Germinal center (tissue), 1 donor: ENCODE results near the gene CYS1.
"Not testable (repeated sequence)": the region's sequence is repeated elsewhere in the genome, so short reads cannot be mapped to it uniquely, and the experiment has no call there.

Experiments used
- DNase-seq: peaks from one replicate; pipeline ENCODE4 v3.0.0; 2012; ENCODE audit warnings: mixed read lengths, low spot score

Gene CYS1

GRCh38 chr2:10091889-10092244 is 11.7 kb upstream of the CYS1 start:
- not testable (repeated sequence) for DNase-seq

- no peak for DNase-seq
Measured at GRCh38 chr2:10091182-10091888, 11.1 kb upstream of the CYS1 start.

DNA sequence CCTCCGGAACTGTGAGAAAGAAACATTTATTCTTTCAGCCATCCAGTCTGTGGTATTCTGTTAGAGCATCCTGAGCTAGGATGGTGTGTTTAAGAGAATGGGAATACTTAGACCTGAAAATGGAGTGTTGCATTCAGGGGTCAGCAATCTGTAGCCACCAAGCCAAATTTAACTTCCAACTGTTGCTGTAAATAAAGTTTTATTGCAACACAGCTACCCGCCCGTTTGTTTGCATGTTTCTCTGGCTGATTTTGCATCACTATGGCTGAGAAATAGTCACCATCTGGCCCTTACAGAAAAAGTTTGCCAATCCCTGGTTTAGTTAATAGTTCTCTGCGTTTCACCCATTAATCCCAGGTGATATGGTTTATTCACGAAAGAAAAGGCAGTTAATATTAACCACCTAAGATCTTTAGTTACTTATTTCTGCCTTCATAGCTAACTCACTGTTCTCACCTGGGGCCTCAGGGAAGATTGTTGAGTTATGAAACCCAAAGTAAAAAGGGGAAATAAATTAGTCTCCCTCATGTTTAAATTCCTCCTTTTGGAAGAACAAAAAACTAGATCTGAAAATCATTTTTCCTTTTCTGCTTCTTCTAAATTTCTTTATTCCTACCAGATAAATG is 9.5 kb upstream of the CYS1 start:
- no peak for DNase-seq

DNA sequence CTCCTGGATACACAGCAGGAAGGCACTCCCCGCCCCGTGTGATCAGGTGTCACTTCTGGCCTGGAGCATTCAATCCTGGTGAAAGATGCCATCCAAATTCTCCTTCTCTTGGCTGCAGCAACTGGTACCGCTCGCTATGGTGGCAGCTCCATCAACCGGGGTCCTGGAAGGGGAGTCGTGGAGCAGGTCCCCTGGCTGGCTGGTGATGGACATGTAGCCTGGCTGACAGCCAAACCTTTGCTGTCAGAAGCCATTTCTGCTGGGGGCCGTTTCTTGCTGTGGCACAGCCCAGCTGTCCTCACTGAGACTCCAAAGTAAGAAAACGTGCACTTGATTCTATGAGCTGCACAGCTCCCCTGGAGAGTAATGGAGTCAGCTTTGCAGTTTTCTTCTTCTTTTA is 7.1 kb upstream of the CYS1 start:
- DNase-seq = no peak

- DNase-seq = no peak
Measured at GRCh38 chr2:10086950-10087349, 6.7 kb upstream of the CYS1 start.

GRCh38 chr2:10085668-10086059 is 5.5 kb upstream of the CYS1 start:
- DNase-seq = no peak

DNA sequence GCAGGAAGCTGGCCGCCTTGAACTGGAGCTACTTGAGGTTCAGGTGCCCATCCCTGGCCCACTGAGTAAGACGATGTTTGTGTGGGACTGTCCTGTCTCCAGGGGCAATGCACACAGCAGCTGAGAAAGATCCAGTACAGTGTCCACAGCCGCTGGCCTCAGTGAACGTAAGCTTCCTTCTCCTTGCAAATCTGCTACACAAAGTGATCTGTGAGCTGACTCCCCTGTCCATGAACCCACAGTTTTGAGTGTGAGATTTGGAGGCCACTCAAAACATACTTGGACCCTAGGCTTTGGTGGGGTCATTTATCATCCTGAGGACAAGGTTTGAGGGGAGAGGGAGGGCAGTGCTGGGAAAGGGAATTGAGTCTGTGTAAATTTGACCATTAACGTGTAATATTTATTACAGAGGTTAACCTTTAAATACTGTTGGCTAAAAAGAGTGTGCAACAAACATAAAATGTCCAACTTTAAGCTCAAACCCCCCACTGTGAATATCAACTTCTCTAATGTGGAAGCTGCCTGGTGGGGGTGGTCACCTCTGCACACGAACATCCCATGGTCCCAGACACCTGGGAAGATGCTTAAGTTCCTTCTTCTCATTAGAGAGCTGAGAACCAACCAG is 4.9 kb upstream of the CYS1 start:
- DNase-seq = no peak

DNA sequence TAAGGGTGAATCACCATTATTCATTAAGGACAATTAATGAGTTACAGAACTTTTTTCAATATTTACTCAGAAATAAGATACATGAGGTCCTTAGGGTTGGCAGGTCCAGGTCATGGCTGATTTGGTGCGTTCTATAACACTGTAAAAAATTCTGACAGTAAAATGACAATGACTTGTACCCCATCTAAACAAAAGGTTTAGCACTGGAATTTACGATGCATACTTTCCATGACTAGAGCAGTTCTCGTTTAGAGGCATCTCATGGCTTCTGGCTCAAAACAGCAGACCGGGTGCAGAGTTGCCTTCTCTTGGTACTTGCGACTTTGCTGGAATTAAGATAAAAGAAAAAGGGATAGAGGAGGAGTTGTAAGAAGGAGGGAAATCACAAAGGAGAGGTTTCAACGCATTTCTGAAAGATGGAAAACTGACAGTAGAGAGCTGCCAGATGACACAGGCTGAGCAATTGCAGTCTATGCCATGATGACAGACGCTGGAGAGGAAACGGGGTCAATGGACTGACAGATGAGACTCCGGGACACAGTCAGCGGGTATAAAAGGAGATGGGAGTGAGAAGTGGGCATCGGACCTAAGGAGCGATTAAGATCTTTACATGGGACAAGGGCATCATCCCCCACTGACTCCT is 4.1 kb upstream of the CYS1 start:
- no peak for DNase-seq

DNA sequence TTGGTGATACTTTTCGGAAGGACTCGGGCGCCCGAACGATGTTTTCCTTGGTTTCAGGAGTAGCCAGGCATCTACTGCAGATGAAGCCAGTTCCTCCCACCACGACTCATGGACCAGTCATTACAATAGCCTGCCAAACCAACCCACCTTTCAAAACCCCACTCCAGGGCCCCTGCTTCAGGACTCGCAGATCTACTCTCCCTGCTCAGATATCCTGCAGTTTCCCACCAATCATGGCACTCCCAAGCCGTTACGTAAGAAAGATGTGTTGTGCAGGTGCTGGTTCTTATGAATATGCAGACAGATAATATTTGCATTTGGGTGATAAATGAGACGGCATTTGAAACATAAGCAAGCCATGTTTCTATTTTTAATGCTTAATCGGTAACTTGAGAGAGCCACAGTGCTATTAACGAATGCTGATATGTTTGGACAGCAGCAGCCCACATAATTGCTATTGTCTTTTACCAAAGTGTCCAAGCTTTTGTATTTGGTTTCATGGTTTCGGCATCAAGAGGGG is 3.5 kb upstream of the CYS1 start:
- peak; percentile 74 for DNase-seq

- DNase-seq = no peak
Measured at GRCh38 chr2:10083046-10083445, 2.8 kb upstream of the CYS1 start.

DNA sequence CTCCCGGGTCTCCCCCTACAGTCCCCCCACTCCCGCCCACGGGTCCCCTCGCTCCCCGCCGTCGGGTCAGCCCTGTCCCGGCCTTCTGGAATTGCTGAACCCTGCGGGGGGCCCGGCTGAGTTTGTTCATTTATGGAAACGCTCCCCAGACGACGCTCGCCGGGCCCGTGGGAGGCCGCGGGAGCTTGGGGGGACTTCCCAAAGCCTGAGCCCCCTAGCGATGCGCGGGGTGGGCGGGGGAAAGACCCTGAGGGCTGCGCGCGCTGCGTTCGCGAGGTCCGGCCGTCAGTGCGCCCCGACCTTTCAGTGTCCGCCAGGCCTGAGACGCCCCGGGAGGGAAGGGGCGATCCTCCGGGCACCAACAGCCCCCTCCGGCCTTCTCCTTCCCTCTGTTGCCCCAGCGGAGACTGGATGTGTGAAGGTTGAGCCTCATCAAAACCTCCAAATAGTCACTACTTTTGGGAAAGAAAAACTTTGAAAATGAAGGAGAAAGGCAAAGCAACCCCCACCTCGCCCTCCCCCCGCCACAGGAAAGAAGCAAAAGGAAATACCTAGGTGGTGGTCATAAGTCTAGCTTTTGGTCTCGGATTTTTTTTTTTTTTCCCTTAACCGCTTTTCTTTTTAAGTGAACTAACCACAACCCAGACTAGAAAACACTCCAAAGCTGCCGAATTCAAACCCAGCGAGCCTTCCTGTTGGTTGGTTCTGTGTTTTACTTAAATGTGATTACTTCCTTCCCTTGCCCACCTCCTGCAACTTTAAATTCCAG is 509 bp upstream of the CYS1 start:
- peak; percentile 50 for DNase-seq

- peak; percentile 50 for DNase-seq
Measured at GRCh38 chr2:10079266-10079869, 843 bp downstream of the CYS1 start.

GRCh38 chr2:10078704-10079265 is 1.4 kb downstream of the CYS1 start:
- no peak for DNase-seq

DNA sequence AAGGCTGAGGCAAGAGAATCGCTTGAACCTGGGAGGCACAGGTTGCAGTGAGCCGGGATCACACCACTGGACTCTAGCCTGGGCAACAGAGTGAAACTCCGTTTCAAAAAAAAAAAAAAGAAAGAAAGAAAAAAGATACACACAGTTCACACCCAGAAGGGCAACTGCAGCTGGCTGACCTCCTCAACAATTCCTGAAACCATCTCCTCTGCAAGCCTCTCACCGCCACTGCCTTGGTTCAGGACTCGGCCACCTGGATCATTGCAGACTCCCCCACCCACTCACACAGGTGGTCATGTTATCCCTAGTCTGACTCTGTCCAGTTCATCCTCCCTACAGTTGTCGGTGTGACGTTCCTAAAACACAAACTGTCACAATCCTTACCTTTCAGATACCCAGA is 2.2 kb downstream of the CYS1 start:
- no peak for DNase-seq

GRCh38 chr2:10076988-10077527 is 3.2 kb downstream of the CYS1 start:
- DNase-seq = no peak

- no peak for DNase-seq
Measured at GRCh38 chr2:10076511-10076910, 3.7 kb downstream of the CYS1 start.

DNA sequence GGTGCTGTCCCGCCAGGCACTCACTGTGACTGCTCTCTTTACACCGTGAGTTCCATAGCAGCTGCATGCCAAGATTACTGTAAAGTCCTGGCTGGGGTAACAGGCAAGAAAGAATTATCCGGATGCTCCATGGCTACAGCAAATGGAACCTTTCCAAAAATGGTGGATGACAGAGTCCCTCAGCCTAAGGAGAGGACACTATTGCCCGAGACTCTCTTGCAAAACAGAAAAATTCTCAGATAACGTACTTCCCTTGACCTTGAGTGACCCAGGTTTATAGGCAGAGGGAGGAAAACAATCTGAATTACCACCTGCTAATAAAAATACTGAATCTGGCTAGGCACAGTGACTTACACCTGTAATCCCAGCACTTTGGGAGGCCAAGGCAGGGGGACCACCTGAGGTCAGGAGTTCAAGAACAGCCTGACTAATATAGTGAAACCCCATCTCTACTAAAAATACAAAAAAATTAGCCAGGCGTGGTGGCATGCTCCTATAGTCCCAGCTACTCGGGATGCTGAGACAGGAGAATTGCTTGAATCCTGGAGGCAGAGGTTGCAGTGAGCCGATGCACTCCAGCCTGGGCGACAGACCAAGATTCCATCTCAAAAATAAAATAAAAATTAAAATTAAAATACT is 4.5 kb downstream of the CYS1 start:
- DNase-seq = no peak

DNA sequence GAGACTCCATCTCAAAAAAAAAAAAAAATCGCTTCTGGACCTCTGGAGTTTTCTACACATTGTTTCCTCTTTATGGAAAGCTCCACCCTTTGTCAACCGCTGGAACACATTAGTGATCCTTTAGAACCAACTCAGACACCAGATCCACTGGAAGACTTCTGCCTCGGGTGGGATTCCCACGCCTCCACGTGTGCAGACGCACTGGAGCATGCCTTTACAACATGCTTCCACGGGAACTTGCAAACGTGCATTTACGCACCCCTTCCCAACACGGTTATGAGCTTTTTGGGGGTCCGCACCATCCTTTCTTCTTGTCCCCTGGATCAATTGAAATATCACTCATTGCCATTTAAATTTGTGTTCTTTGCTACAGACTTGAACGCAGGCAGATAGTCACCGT is 5.1 kb downstream of the CYS1 start:
- no peak for DNase-seq

GRCh38 chr2:10073706-10074105 is 6.5 kb downstream of the CYS1 start:
- DNase-seq = no peak

DNA sequence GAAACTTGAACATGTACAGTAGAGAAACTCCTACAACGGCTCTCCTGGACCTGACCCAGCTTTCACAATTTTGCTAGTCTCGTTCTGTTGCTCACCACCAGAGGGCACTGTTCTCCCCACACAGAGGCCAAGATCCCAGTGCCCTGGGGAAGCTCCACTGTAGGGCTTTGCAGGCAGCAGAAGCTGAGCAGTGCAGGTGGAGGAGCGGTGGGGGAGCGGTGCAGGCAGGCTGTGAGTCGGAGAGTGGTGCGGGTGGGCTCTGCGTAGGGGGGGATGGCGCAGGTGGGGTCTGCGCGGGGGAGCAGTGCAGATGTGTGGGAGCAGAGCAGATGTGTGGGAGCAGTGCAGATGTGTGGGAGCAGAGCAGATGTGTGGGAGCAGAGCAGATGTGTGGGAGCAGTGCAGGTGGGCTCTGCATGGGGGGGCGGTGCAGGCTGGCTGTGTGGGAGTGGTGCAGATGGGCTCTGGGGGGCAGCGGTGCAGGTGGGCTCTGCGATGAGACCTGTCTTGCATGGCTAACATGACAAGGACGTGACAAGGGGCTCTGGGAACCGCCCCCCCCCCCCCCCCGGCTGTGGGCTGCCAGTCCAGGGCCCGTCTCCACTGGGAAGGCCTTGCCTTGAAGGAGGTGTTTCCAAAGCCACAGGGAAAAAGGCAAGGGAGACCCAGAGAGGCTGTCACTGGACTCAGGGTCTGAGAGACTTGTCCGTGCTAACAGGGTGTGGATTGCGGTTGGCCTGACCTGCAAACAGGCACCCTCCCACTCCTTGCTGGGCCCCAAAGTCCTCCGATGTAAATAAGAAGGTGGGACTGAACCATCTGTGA is 7.3 kb downstream of the CYS1 start:
- DNase-seq = peak; percentile 86
